Placental pericyte (primary cell): ENCODE results near the gene CAPN2. TPM values are rescaled to one million over a fixed set of nuclear protein-coding genes. Genes with fewer than 3 reads are reported as not detected.

Experiments used
- small RNA-seq: library from RNA; depleted of rRNA; stranded (forward); fragments of <200 nt; gene quantifications from one replicate; pipeline ENCODE3, GENCODE V24; 2012; ENCODE audit warnings: low replicate concordance
- total RNA-seq: library from RNA; depleted of rRNA; stranded (reverse); fragments of >200 nt; gene quantifications from 2 replicates; pipeline ENCODE4 v1.2.3, GENCODE V29; 2012

The CAPN2 gene
- total RNA-seq = 307 and 550 TPM in 2 replicates

GRCh38 chr1:223712194-223712849, at the start of gene CAPN2:
CAPN2 (plus strand) TSS chr1:223712539; CDS start chr1:223712641, 102 bp downstream.

GRCh38 chr1:223665592-223666312, 46.6 kb upstream of the CAPN2 start, which contains the start of gene CAPN8:
CAPN8 (minus strand) TSS chr1:223665701; CDS start chr1:223665646, 55 bp downstream.

Small RNA genes within 50 kb of the gene (small RNA-seq; reads per million reads assigned to genes)
- gene RNU6-1248P = not detected

Other genes starting within 250 kb of the CAPN2 start
- gene CAPN8, start 46.8 kb upstream of the CAPN2 start, total RNA-seq = not detected in 2 replicates
- 36.4 and 58.6 TPM in 2 replicates for gene TP53BP2, start 133.4 kb downstream of the CAPN2 start, total RNA-seq